Measurements from ENCODE around the gene GFI1B.
"Not testable (repeated sequence)": the region's sequence is repeated elsewhere in the genome, so short reads cannot be mapped to it uniquely, and the experiment has no call there.

GFI1B gene

DNA sequence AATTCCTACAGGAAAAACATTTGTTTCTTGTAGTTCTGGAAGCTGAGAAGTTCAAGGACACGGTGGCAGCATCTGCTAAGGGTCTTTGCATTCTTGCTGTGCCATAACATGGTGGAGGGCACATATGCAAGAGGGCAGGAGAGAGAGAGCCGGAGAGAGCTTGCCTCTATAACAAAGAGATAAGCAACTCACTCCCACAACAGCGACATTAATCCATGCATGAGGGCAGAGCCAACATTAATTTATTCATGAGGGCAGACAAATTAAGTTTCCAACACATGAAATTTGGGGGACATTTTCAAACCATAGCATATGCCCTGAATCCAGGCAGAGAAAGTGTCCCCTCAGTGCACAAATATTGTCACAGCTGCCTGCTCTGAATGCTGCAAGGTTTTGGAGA is 47.9 kb downstream of the GFI1B start:
- no peak for FAIRE-seq

DNA sequence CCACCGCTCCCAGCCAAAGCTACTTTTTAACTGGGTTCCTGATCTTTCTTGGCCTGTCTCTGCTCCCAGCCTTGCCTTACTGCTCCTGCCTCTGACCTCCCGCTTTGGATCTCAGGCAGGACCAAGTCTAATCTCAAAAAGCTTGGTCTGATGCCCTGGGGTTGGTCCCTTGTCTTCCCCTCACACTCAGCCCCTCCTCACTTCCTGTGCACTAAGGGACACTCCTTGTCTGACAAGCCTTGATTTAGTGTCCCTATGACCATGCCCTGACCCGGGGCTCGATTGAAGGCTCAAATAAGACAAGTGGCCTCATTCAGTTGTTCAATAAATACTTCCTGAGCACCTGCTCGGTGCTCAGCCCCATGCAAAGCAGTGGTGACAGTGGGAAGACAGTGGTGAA is 48.6 kb downstream of the GFI1B start:
- no peak for FAIRE-seq

DNA sequence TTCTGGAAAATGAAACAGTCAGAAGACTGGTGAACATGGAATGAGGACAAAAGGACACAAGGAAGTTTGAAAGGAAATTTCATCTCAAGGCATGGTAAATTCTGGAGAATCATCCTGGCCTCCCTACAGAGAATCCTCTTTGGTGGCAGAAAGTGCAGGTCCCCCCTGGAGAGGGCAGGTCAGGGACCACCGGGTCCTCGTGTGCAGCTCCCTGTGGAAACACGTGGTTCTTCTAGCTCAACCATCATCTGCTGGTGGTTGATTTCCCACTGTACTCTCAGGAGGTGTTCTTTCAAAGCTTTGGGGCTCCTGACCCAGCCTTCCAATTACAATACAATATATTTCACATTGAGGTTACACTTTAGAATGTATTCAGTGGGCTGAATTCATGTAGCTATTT is 49.7 kb downstream of the GFI1B start:
- no peak for FAIRE-seq

DNA sequence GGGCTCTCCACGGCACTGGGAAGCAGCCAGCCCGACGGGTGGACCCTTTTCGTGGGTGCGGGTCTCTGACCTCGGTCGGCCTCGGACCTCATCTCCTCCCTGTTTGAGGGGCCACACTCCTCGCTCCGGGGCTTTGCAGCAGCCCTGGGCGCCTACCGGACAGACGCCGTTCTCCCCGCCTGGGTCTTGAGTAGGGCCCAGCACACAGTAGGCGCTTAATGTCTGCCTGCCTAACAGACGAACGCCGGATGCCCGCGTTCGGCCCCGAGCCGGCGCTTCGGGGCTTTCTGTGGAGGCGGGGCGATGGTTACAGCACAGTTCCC is 51.5 kb downstream of the GFI1B start:
- FAIRE-seq = no peak

DNA sequence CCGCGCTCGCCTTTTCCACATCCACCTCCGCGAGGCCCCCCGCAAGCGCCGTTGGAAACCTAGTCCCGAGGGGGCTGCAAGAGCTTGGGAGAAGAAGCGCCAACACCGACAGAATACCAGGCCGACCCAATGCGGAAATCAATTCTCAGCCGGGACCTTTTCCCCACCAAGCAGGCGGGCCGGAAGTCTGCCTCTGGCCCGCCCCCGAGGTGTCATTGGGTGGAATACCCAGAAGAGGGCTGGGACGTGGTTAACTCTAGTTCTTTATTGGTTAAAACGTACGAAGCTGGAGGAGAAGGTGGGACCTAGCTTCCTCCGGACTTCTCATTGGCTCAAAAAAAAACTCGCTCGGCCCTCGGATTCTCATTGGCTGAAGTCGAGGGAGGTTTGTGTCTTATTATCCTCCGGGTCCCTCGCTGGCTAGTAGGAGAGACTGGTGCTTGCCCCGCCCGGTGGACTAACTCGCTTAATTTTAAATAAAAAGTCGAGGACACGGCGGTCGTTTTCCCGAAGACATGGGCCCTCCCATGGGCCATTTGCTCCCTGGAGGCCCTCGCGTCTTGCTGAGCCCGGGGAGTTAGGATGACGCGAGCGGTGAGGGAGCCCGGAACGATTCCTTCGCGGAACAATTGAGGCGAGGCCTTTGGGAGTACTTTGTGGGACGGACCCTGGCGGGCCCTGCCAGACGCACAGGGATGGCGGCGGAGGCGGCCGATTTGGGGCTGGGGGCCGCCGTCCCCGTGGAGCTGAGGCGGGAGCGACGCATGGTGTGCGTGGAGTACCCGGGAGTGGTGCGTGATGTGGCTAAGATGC is 52.0 kb downstream of the GFI1B start, which contains the start of gene GTF3C5:
Gene GTF3C5 (plus strand): TSS at position 681 of the 813 bp plus-strand sequence. CDS start 15 bp downstream, at position 696.
- peak; percentile 78 for FAIRE-seq

DNA sequence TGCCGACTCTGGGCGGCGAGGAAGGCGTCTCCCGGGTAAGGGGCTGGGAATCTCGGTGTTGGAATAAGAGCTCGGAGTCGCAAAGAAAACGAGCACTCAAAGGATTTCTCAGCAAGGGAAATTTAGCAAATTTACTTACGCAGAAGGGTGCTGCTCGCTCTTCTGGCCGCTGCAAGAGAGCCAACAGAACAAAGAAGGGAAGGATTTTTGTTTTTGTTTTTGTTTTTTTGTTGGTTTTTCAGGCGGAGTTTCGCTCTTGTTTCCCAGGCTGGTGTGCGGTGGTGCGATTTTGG is 52.6 kb downstream of the GFI1B start:
- FAIRE-seq = no peak

DNA sequence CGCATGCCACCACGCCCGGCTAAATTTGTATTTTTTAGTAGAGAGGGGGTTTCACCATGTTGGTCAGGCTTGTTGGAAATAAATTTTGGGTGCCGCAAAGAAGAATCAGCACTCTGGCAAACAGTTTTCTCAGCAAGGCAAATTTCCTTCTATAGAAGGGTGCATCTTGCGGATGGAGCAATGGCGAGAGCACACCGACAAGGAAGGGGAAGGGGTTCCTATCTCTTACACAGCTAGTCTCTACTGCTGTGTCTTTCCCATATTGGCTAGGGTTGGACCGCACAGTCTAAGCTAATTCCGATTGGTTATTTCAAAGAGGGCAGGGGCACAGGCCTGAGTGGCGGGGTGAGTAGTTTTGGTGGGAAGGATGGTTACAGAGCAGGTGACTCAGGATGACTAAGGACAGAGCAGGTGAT is 53.0 kb downstream of the GFI1B start:
- no peak for FAIRE-seq

DNA sequence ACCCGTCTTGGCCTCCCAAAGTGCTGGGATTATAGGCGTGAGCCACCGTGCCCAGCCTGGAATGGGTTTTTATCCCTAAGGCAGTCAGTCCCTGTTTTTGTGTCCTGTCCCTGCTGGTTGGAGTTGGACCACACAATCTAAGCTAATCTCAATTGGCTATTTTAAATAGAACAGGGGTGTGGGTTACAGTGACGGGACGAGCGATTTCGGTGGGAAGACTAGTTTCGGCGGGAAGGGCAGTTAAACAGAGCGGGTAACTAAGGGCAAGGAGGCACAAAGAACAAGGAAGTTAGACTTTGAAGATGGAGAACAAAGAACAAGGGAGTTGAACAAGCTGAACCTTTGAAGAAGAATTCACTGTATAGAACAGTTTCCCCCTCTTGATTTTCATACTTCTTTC is 53.7 kb downstream of the GFI1B start:
- no peak for FAIRE-seq

DNA sequence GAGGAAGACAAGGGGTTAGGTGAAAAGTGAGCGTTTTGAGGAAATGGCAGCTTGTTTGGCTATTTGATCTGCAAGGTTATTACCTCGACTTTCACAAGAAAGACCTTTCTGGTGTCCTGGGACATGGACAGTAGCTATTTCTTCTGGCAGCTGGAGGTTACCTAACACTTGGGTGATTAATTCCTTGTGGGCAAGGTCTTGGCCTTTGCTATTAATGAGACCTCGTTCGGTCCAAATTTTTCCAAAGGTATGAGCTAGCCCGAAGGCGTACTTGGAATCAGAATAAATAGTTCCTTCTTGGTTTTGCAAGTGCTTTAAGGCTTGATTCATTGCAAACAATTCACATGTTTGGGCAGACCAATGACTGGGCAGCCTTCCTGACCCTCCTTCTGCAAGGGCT is 57.2 kb downstream of the GFI1B start:
- no peak for FAIRE-seq

DNA sequence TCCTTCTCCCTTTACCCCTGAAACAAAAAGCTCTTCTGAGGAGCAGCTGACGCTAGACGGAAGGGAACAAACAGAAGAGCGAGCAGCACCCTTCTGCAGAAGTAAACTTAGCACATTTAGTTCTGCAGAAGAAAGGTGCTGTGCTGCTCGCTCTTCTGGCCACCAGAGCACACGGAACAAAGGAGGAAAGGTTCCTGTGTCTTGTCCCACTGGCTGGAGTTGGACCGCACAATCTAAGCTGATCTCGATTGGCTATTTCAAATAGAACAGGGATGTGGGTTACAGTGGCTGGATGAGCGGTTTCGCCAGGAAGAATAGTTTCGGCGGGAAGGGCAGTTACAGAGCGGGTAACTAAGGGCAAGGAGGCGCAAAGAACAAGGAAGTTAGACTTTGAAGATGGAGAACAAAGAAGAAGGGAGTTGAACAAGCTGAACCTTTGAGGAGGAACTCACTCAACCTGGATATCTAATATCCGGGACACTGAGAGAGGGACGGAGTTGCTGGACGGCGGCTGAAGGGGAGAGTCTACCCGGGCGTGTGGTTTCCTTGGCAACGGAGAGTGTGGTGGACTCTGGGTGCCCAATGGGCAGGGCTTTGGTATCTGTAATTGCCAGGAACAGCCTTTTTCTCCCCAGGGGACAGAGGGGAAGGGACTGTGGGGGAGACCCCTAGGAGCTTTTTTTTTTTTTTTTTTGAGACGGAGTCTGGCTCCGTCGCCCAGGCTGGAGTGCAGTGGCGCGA is 59.5 kb downstream of the GFI1B start:
- FAIRE-seq = no peak

DNA sequence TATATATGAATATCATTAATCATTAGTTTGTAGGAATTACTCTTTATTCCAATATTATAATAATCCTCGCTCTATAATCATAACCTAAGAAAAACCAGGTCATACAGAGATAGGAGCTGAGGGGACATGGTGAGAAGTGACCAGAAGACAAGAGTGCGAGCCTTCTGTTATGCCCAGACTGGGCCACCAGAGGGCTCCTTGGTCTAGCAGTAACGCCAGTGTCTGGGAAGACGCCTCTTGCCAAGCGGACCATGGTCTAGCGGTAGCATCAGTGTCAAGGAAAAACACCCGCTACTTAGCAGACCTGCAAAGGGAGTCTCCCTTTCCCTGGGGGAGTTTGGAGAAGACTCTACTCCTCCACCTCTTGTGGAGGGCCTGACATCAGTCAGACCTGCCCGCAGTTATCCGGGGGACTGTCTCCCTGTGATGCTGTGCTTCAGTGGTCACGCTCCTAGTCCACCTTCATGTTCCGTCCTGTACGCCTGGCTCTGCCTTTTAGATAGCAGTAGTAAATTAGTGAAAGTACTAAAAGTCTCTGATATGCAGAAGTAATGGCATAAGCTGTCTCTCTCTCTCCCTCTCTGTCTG is 62.5 kb downstream of the GFI1B start:
- FAIRE-seq = not testable (repeated sequence)

Data from colon (tissue), 2 donors.